Aorta (tissue), 5 donors: ENCODE results near the gene SMIM28. TPM values are rescaled to one million over a fixed set of nuclear protein-coding genes. Genes with fewer than 3 reads are reported as not detected.

Experiments used
- ATAC-seq: fragments of 200-7000 bp; cut with Tn5 transposase; one replicate; pipeline ENCODE4 v1.9.1; 2022; ENCODE audit warnings: moderate library complexity; ENCODE audit not compliant: low FRiP score
- DNase-seq, 2 donors: peaks; one replicate each; pipeline ENCODE4 v3.0.0-alpha.2; 2020
- H3K27ac ChIP-seq, 2 donors: one replicate each; pipeline ENCODE4 v1.5.1; 2013; ENCODE audit warnings: low read length in 2 of 2, mild to moderate bottlenecking in 2 of 2, moderate library complexity in 2 of 2, control low read depth in 1 of 2, inconsistent platforms in 1 of 2, low read depth in 1 of 2
- H3K27me3 ChIP-seq, 2 donors: one replicate each; pipeline ENCODE4 v1.6.1; 2013; ENCODE audit warnings: control low read depth in 1 of 2, low read length in 1 of 2, mild to moderate bottlenecking in 1 of 2, moderate library complexity in 1 of 2; ENCODE audit not compliant: insufficient read depth in 2 of 2, control insufficient read depth in 1 of 2
- H3K36me3 ChIP-seq, 2 donors: one replicate each; pipeline ENCODE4 v1.6.1; 2013; ENCODE audit warnings: control low read depth in 1 of 2, low read length in 1 of 2, mild to moderate bottlenecking in 1 of 2; ENCODE audit not compliant: insufficient read depth in 2 of 2, control insufficient read depth in 1 of 2
- H3K4me1 ChIP-seq, 2 donors: one replicate each; pipeline ENCODE4 v1.6.1; 2013; ENCODE audit warnings: low read length in 2 of 2, control low read depth in 1 of 2, mild to moderate bottlenecking in 1 of 2, moderate library complexity in 1 of 2; ENCODE audit not compliant: insufficient read depth in 2 of 2, control insufficient read depth in 1 of 2
- H3K4me3 ChIP-seq, 2 donors: one replicate each; pipeline ENCODE4 v1.5.1; 2013; ENCODE audit warnings: low read length in 2 of 2, control low read depth in 1 of 2, mild to moderate bottlenecking in 1 of 2
- H3K9me3 ChIP-seq: one replicate; pipeline ENCODE4 v1.6.1; 2013; ENCODE audit warnings: mild to moderate bottlenecking, low read length; ENCODE audit not compliant: control insufficient read depth
- WGBS, 2 donors: extraction: QIAGEN DNeasy Blood & Tissue Kit; methylation state at CpG; one replicate each; pipeline ENCODE4 v1.1.7; 2013; 5-methylcytosine and 5-hydroxymethylcytosine counted together
- intact Hi-C, 2 donors: fragments of 100-400 bp; cut with DNase I; formaldehyde crosslinking; loops; one replicate each; pipeline versions ENCODE4 v1.14.2 to v1.15.0; 2022
- polyA plus RNA-seq, 2 donors: library from polyadenylated mRNA; stranded (reverse); fragments of 200-250 nt; gene quantifications; one replicate each; pipeline ENCODE4 v1.2.3, GENCODE V29; 2013
- total RNA-seq, 2 donors: library from RNA; stranded (reverse); fragmentation: NEBNext Ultra II Directional; extraction: Animal tissue kit (Norgen Biotek cat#: 25700); gene quantifications; one replicate each; pipeline ENCODE4 v1.2.1, GENCODE V29; 2021
- donor health status: healthy with polysubstance abuse.
- donor health status: Bipolar disorder and iron deficiency.
- donor health status: DM: no; HTN: no; CAD: no.
- donor health status: DM: no; HTN: no; CAD: no.
- donor health status: DM: yes; HTN: yes; CAD: no.

The SMIM28 gene
- total and polyA plus RNA-seq, 4 donors = not detected

DNA sequence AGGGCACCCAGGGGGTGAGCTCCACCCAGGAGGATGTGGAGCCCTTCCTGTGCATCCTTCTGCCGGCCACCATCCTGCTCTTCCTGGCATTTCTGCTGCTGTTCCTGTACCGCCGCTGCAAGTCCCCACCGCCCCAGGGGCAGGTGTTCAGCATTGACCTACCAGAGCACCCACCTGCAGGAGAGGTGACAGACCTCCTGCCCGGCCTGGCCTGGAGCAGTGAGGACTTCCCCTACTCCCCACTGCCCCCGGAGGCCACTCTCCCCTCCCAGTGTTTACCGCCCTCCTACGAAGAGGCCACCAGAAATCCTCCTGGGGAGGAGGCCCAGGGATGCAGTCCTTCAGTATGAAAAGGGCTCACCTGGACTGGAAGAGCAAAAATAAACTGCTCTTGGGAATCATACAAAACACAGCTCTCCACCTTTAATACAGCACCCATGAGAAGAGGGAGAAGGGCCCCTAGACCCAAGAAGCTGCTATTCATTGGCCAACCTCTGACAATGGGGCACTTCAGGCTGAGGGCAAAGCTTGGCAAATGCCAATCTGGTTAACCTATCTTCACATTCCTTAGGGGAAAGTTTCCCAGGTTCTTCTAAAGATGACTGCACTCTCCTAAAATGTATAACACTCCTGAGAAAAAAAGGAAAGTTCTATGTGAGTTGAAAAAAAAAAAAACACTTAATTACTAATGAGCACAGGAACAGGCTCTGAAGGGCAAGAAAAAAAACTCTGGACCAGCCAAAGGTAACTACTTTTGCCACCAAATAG is 5.0 kb downstream of the SMIM28 start:
- Histone ChIP-seq H3K27ac (no peak overlapping the region), H3K36me3 (no peaks in the 10 kb centered on the region), H3K4me3 (no peak overlapping the region), H3K27me3 (no peaks in the 10 kb centered on the region), H3K4me1 (no peaks in the 10 kb centered on the region), H3K9me3 (no peaks in the 10 kb centered on the region)
- DNase-seq (no peak), ATAC-seq (no peak)
- intact Hi-C loops = no loop called here
- WGBS, 2 donors = 91 to 92% methylated on average over 8 of the region's 8 CpGs

DNA sequence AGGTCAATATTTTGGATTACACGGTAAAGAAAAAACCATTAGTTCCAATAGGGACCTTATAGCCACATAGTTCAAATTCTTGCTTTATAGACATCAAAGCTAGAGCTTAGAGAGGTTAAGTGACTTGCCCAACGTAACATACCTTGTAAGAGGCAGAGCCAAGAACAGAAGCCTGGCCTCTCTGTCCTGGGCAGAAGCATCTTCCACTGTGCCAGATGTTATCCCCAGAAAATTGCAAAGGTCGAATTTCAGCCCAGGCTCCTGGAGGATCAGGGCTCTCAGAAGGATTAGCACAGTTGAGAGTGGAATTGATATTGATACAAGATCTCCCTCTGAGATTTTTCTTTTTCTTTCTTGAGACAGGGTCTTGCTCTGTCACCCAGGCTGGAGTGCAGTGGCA is 6.1 kb downstream of the SMIM28 start:
- Histone ChIP-seq H3K4me3 (no peak overlapping the region), H3K4me1 (no peaks in the 10 kb centered on the region), H3K36me3 (no peaks in the 10 kb centered on the region), H3K27me3 (no peaks in the 10 kb centered on the region), H3K9me3 (no peaks in the 10 kb centered on the region), H3K27ac (no peak overlapping the region)
- DNase-seq (no peak), ATAC-seq (no peak)
- 66 to 72% methylated on average over 3 of the region's 3 CpGs for WGBS, 2 donors
- intact Hi-C loops = no loop called here

DNA sequence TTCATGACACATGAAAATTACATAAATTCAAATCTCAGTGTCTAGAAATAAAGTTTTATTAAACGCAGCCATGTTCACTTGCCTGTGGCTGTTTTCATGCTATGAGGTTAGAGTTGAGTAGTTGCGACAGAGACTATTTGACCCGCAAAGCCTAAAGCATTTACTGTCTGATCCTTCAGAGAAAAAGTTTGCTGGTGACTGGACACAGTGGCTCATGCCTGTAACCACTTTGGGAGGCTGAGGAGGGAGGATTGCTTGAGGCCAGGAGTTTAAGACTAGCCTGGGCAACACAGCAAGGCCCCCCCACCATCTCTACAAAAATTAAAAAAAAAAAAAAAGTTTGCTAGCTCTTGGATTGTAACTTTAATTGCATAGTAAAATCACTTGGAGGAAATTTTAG is 9.2 kb downstream of the SMIM28 start:
- Histone ChIP-seq H3K36me3 (no peaks in the 10 kb centered on the region), H3K4me1 (no peaks in the 10 kb centered on the region), H3K9me3 (no peaks in the 10 kb centered on the region), H3K27me3 (no peaks in the 10 kb centered on the region), H3K27ac (no peak overlapping the region), H3K4me3 (no peak overlapping the region)
- no peak for ATAC-seq
- WGBS, 2 donors = 95% methylated on average over 3 of the region's 3 CpGs
- intact Hi-C loops = no loop called here
- no peak for DNase-seq

DNA sequence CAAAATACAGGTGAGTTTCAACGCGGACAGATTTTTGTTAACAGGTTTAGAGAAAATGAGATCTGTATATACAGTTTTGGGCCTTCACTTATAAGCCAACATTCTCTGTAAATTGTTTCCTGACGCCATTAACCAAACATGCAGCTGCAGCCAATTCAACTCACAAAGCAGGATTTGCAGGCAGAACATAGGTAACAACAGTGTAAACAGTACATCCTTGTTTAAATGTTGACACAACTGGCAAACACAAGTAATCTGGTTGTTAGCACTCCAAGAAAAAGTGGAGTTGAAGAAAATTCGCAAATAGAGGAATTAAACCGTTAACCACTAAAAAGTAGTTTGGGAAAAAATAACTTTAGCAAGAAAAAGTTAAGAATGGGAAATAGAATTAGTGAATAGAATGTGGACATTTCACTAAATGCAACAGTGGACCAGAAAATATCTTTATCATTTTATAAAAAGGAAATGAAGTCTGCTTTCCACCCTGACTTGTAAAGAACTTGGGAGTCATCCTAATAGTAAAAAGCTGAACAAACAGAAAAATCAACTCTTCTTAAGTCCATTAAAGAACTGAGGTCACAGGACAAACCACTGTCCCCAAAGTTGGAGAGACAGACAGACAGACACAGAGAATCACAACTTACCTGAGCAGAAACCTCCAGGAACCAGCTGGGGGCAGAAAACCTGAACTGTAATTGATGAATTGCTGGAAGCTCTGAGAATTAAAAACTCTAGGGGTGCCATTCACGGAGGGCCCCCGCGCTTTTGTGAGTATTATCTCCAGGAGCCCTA is 10.1 kb downstream of the SMIM28 start:
- DNase-seq (no peak), ATAC-seq (no peak)
- H3K9me3 ChIP-seq = no peaks in the 10 kb centered on the region
- H3K4me3 ChIP-seq = no peak overlapping the region
- no peaks in the 10 kb centered on the region for H3K27me3 ChIP-seq
- WGBS, 2 donors = 89 to 93% methylated on average over 8 of the region's 8 CpGs
- intact Hi-C loops = no loop called here
- no peaks in the 10 kb centered on the region for H3K4me1 ChIP-seq
- no peak overlapping the region for H3K27ac ChIP-seq
- no peaks in the 10 kb centered on the region for H3K36me3 ChIP-seq

DNA sequence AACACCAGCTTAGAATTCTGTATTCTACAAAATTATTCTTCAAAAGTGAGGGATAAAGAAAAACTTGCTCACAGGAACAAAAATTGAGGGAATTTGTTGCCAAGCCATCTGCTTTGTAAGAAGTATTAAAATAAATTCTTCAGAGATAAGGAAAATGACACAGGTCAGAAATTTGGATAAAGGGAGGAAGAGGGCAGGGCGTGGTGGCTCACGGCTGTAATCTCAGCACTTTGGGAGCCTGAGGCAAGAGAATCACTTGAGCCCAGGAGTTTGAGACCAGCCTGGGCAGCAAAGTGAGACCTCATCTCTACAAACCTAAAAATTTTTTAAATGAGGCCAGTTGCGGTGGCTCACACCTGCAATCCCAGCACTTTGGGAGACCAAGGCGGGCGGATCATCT is 11.8 kb downstream of the SMIM28 start:
- Histone ChIP-seq H3K27ac (no peak overlapping the region), H3K4me1 (no peaks in the 10 kb centered on the region), H3K9me3 (no peaks in the 10 kb centered on the region), H3K36me3 (no peaks in the 10 kb centered on the region), H3K27me3 (no peaks in the 10 kb centered on the region), H3K4me3 (no peak overlapping the region)
- DNase-seq (no peak), ATAC-seq (no peak)
- intact Hi-C loops = no loop called here
- WGBS, 2 donors = 82 to 83% methylated on average over 5 of the region's 5 CpGs

DNA sequence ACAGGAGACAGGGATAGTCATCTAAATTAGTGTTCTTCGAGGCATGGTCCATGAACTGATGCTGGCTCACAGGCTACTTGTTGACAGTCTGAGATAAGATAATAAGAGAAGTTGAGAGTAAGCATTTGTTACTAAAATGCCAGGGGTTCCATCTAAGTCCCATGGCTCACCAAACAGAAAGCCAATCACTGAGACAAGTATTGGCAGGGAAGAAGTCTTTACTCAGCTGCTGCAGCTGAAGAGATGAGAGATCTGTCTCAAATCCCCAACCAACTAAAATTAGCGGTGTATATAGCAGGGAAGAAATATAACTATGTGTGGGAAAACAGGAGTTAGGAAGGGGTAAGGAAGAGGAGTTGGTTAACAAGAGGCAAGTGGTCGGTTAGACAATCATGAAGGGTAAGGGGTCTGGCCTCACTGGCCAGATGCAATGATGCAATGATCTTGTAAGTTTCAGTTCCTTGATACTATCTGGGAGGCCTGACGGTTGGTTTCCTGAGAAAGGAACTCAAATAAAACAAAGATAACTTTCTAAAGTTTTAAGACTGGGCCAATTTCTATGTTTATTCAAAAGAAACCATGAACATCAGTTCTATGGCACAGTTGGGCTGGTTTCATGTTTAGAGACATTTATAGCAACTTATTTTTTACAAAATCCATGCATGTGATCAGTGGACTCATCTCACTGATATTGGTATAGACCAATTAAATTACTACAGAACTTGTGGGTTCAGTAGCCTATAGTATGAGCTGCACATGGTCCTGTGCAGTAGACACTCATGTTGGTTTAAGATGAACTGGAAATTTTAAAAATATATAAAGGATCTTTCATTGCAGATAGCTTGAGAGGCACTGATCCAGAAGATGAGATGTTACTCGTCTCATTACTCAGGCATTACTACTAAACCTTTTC is 16.4 kb downstream of the SMIM28 start:
- Histone ChIP-seq H3K4me3 (no peak overlapping the region), H3K4me1 (no peaks in the 10 kb centered on the region), H3K27me3 (no peaks in the 10 kb centered on the region), H3K36me3 (no peaks in the 10 kb centered on the region), H3K27ac (no peak overlapping the region), H3K9me3 (no peaks in the 10 kb centered on the region)
- ATAC-seq = peak; percentile 48
- WGBS, 2 donors = 66 to 68% methylated on average over 5 of the region's 5 CpGs
- intact Hi-C loops = no loop called here
- DNase-seq = no peak

DNA sequence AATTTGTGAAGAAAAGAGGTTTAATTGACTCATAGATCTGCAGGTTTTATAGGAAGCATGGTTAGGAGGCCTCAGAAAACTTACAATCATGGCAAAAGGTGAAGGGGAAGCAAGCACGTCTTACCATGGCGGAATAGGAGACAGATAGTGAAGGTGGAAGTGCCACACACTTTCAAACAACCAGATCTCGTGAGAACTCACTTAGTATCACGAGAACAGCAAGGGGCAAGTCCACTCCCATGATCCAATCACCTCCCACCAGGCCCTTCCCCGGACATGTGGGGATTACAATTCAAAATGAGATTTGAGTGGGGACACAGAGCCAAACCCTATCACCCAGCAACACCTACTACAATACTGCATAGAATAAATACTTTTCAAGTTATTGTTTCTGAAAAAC is 19.0 kb downstream of the SMIM28 start:
- H3K4me1 ChIP-seq = no peaks in the 10 kb centered on the region
- H3K27ac ChIP-seq = no peak overlapping the region
- H3K9me3 ChIP-seq = no peaks in the 10 kb centered on the region
- no peaks in the 10 kb centered on the region for H3K27me3 ChIP-seq
- H3K4me3 ChIP-seq = no peak overlapping the region
- intact Hi-C loops = no loop called here
- no peak for ATAC-seq
- no peak for DNase-seq
- no peaks in the 10 kb centered on the region for H3K36me3 ChIP-seq
- 95 to 96% methylated on average over 5 of the region's 5 CpGs for WGBS, 2 donors

DNA sequence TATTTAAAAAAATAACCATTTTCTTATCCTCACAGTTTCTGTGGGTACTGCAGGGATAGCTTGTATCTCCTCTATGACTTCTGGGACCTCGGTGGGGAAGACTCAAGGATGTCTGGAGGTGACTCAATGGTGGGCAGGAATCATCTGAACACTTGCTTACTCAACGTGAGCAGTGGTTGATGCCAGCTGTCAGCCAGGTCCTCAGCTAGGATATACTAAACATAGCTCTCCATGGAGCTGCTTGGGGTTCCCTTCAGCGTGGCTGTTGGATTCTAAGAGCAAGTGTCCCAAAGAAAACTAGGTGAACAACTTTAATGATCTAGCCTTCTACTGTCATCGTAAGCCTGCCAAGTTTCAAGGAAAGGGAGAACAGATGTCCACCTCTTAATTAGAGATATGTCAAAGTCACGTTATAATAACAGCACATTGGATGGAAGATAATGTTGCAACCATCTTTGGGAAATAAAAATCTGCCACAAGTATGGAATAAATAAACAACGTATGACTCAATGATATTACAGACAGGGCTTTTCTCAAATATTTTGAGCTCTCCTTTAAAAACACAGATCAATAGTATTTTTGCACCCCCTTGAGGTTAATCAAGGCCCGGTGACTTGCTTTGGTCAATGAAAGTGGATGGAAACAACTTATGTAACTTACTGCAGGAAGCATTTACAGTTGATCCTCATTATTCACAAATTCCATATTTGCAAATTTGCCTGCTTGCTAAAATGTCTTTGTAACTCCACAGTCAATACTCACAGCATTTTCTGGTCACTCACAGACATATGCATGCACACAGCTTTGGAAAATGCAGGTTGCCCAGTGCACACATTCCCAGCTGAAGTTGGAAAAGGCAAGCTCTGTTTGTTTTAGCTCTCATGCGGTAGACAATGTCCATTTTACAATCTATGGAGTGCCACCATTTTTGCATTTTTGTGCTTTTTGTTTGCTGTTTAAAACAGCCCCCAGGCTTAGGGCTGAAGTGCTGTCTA is 19.7 kb downstream of the SMIM28 start:
- DNase-seq = no peak
- H3K27me3 ChIP-seq = no peaks in the 10 kb centered on the region
- intact Hi-C loops = no loop called here
- H3K27ac ChIP-seq = no peak overlapping the region
- 88 to 91% methylated on average over 8 of the region's 8 CpGs for WGBS, 2 donors
- no peaks in the 10 kb centered on the region for H3K9me3 ChIP-seq
- ATAC-seq = no peak
- no peaks in the 10 kb centered on the region for H3K36me3 ChIP-seq
- H3K4me1 ChIP-seq = no peaks in the 10 kb centered on the region
- H3K4me3 ChIP-seq = no peak overlapping the region
